ENCODE data around the gene MIF.
"Not testable (repeated sequence)": the region's sequence is repeated elsewhere in the genome, so short reads cannot be mapped to it uniquely, and the experiment has no call there.

MIF gene

DNA sequence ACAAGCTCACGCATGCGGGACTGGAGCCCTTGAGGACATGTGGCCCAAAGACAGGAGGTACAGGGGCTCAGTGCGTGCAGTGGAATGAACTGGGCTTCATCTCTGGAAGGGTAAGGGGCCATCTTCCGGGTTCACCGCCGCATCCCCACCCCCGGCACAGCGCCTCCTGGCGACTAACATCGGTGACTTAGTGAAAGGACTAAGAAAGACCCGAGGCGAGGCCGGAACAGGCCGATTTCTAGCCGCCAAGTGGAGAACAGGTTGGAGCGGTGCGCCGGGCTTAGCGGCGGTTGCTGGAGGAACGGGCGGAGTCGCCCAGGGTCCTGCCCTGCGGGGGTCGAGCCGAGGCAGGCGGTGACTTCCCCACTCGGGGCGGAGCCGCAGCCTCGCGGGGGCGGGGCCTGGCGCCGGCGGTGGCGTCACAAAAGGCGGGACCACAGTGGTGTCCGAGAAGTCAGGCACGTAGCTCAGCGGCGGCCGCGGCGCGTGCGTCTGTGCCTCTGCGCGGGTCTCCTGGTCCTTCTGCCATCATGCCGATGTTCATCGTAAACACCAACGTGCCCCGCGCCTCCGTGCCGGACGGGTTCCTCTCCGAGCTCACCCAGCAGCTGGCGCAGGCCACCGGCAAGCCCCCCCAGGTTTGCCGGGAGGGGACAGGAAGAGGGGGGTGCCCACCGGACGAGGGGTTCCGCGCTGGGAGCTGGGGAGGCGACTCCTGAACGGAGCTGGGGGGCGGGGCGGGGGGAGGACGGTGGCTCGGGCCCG lies at the start of gene MIF:
Gene MIF (plus strand): TSS at position 439 of the 765 bp plus-strand sequence. CDS start 92 bp downstream, at position 531.
- DNase-seq, result peak; percentile 99

DNA sequence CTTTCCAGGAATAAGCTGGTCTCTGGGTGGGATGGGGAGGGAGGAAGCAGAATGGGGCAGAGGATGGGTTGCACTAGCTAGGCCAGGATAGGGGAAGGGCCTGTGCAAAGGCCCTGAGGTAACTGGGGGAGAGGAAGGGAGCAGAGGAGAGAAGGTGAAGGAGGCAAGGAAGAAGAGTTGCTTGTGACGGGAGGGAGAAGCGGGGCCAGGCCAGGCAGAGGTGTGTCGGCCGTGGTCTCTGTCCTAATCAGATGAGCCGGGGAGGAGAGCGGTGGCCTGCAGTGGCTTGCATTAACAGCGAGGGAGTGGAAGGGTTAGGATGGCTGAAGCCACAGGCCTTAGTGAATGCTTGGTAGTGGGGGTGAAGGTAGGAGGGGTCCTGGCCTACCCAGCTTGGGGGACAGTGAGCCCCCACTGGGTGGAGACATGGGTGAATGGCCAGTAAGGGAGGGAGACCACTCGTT lies 49.4 kb upstream of the MIF start:
- no peak for DNase-seq

DNA sequence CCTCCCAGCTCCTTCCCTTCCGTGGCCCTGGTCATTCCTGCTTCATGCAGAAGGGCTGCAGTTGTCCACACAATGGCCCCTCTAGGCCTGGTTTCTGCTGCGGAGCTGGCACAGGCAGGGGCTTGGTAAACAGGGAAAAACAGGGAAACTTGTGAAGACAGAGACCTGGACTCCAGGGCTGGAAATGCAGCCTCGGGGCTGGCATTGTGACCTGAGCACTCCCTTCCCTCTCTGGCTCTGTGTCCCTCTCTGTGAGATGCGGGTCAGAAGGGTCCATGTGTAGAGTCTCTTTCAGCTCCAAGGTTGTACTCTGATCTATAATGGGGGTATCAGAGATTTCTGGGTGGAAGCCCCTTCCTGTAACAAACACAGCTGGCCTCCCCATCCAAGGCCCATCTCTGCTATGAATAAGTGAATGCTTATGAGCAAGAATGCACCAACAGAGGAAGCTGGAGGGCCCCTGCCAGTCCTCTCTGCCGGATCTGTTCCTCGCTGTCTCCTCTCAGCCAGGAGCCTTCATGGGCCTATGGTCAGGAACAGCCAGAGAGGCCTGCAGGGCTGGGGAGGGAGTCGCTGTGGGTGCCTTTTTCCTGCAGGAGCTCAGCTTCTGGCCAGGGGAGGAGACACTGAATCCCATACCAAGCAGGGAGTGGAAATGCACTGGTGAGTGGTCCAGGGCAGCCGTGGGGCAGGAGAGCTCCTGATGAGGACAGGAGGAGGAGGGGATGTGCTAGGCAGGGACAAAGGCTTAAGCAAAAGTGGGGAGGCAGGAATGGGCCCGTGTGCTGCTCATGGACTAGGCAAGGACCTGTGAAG lies 48.7 kb upstream of the MIF start:
- peak; percentile 56 for DNase-seq

DNA sequence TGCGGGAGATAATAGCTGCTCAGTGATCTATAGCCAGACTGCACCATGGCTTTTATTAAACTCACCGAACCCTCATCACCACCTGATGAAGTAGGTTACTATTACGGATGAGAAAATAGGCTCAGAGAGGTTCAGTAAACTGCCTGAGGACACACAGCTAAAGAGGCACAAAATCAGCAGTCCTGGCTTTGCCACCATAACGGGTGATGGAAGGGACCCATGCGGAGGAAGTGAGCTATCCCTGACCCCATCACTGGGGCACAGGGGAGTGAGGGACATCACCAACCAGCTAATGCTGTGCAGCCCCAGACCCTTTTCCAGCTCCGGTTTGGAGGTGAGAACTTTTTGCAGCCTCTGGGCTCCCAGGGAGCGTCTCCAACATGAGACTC lies 48.1 kb upstream of the MIF start:
- DNase-seq, result no peak

DNA sequence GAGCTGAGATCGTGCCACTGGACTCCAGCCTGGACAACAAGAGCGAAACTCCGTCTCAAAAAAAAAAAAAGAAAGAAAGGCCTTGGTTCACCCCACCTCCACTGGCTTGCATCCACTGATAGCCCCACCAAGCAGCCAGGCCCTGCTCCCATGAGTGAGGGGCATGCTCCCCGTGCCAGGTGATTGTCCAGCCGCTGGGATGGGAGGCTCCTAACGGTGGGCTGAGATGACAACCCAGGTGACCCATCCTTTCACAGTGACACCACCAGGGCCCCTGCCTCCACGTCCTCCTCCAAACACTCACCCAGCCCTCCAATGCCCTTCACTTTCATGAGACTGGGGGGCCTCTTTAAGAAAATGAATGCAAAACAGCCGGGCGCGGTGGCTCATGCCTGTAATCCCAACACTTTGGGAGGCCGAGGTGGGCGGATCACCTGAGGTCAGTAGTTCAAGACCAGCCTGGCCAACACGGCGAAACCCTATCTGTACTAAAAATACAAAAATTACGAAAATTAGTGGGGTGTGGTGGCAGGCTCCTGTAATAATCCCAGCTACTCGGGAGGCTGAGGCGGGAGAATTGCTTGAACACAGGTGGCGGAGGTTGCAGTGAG lies 46.8 kb upstream of the MIF start:
- no peak for DNase-seq

DNA sequence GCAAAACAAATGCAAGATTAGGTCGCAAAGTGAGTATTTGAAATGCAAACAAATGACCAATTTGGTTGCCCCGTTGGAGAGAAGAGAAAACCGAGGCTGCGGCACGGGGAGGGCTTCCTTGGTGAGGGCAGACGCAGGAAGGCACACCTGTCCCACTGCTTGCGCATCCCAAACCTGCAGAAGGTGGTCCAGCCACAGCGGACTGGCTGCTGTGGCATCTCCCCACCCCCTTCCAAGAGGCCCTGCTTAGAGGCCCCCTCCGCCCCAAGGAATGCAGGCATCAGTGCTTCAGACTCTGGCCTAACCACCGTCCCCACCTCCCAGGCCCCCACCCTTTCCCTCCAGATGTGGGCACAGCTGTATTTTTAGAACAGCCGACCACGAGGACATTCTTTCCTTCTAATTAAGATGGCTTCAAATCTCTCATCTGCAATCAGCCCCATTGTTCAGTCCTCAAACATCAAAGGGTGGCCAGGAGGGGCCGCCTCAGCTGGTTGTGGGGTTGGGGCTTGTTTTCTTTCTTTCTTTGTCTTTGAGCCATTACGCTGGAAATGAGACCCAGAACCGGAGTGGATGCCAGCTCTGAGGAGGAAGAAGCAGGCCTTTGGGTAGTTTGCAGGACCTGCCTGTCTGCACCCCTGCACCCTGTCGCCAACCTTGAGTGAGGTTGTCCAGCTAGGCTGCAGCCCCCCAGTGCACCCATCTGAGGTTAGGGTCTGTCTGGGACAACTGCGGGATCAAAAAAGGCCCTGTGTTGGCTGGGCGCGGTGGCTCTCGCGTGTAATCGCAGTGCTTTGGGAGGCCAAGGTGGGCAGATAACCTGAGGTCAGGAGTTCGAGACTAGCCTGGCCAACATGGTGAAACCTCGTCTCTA lies 46.0 kb upstream of the MIF start:
- peak; percentile 75 for DNase-seq

DNA sequence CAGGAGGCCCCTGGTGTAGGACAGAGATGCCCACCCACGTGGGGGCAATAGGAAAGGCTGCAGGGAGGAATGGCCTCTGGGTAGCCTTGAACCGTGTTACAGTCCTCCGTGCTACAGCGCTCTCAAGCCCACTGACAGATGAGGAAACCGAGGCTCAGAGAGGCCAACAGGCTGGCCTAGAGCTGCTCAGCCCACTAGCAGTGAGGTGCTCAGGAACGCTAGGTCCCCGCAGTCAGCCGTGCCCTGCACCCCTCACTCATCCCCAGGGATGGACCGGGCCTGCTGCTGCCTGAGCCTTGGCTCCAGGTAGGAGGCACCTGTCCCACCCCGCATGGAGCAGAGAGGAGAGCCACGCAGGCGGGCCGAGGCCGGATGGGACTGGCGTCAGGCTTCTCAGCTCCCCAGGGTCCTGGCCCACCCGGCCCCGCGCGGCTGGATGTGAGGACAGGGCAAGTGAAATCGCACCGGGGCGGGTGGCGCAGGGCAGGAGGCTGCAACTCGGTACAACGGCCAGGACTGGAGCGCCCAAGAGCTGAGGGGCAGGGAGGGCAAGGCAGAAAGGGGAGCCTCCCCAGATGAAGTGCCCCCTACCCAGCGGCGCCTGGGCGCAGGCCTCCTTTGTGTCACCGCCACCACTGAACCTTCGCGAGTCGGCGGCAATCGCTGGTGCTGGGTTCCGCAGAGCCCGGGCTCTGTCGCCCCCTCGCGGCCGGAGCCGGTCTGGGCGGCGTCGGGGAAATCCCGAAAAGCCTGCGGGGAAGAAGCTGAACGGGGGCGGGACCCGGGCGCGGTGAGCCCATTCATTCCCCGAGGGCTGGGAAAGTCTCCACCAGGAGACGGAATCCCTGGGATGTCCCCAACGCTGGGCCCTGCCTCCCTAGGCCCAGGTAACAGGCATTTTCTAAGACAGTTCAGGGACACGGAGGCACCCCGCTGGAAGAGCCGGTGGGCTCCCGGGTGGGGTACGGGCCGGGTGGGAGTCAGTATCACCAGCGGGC lies 44.9 kb upstream of the MIF start:
- peak; percentile 97 for DNase-seq

DNA sequence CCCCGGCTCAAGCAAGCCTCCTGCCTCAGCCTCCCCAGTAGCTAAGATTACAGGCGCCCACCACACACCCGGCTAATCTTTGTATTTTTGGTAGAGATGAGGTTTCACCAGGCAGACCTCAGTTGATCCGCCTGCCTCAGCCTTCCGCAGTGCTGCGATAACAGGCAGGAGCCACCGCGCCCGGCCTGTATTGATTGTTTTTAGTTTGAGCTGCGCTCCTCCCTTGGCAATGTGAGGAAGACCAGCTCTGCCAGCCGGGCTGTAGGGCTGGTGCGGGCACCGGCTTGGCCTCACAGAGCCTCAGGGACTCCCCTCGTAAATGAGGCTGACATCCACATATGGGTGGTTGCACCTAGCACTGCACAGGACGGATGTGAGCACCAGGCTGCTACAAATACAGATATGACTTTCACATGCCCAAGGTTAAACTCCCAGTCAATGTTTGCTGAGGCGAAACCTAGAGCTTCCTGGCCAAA lies 44.0 kb upstream of the MIF start:
- DNase-seq, result no peak

DNA sequence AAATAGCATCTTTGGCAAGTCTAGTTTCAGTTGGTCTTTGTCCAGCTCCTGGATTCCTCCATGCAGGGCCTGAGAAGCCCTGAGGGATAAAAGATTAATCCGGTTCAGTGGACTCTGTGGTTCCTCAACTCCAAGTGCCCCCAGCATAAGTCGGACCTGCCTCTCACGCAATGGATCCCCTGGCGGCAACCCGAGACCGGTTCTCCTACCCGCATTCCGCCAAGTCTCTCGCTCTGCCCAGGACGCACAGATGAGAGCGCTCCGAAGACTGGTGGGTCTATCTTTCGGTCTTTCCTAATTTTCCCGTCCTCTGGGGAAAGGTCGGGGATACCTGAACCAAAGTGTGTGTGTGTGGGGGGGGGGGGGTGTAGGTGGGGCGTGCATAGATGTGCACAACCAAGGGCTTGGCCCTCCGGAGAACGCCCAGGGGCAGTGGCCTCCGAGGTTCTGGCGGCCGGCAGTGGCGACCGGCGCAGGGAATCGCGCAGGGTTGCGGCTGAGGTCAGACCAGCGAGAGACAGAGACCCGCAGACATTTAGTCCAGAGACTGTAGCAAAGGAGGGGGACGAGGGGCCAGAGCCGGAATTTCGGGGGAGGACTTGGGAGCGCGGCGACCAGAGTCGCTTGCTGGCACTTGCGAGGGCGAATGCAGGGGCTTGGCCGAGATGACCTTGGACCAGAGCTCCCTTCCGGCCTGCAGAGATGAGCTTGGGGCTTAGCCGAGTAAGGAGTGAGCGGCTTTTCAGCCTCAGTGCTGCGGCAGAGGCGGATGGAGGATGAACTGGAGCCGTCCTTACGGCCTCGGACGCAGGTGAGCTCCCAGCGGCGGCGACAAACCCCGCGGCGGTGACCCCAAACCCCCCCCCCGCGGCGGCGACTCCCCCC lies 37.2 kb upstream of the MIF start:
- DNase-seq, result peak; percentile 87

DNA sequence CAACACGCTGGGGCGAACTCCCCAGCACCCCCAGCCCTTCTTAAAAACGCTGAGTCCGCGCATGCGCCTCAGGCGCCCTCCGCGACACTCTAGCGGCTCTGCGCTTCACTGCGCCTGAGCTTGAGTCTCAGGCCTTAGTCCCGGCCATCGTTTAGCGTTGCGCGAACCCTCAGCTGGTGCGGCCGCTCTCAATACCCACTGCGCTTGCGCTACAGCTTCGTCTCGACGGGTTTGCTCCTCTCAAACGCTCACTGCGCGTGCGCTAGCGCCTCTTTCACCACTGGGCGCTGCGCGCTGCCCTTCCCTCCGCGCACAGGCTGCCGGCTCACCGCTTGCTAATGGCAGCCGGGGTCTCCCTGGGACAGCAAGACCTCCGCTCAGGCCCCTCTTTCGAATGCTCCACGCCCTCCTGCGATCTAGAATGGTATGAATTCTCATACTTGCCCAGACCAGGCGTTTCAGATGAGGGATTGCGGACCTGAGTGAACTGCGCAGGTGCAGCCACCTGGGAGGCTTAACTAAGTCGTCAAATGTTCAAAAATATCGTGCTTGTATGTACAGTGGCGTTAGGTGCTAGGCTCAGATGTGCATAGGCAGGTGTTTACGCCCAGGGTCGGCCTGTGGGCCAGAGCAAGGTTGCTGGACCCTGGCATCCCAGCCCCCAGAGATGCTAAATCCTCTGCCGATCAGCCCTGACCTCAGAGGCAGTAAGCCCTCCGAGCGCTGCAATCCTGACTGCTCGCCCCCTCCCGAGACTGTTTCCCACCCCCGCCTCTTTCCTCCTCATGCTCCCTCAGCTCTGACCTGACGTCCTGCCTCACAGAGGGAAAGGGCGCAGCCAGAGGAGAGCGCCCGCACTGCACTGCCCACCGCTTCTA lies 36.3 kb upstream of the MIF start, which contains the start of gene SLC2A11:
Gene SLC2A11 (plus strand): TSS at position 270 of the 878 bp plus-strand sequence. CDS start 125 bp downstream, at position 395.
- peak; percentile 99 for DNase-seq

DNA sequence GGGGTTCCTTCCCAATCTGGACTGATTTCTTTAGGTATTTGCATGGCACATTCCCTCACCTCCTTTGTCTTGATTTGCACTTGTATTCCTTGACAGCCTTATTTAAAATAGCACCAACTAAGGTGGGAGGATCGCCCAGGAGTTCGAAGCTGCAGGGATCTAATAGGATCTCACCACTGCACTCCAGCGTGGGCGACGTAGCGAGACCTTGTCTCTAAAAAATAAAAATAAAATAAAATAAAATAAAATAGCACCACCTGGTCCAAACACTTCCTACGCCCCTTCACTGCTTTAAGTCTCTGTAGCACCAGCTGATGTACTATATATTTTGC lies 35.7 kb upstream of the MIF start:
- DNase-seq, result no peak

DNA sequence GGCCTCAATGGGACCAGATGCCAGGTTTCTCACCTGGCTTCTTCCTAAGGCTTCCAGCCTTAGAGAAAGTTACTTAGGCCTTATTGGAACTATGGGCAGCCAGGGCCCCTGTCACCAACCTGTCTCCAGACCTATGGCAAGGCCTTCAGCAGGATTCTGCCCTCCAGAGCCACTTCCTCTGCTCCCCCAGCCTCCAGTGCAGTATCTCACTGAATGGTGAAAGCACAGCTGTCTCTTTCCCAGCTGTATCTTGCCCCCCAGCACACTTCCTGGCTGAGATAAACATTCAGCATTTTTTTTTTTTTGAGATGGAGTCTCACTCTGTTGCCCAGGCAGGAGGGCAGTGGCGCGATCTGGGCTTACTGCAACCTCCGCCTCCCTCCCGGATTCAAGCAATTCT lies 35.0 kb upstream of the MIF start:
- DNase-seq, result no peak

DNA sequence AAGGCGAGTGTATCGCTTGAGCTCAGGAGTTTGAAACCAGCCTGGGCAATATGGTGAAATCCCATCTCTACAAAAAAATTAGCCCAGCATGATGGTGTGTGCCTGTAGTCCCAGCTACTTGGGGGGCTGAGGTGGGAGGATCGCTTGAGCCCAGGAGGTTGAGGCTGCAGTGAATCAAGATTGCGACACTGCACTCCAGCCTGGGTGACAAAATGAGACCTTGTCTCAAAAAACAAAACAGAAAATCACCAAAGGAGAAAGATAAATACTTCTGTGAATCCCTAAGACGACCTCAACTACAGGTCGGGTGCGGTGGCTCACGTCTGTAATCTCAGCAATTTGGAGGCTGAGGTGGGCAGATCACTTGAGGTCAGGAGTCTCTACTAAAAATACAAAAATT lies 34.0 kb upstream of the MIF start:
- DNase-seq, result not testable (repeated sequence)

DNA sequence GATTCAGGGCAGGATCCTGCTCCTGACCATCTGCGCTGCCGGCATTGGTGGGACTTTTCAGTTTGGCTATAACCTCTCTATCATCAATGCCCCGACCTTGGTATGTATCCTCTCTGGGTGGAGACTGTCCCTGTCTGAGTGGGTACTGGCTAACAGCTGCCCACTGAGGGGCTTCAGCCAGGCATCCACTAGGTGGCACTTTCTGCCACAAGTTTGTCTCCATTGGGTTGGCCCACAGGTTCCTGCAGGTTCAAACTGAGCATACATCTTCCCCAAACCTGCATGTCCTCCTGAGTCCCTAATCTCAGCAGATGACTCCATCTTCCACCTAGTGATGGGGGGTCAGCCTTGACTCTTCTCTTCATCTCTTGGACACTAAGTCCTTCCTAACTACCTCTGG lies 32.1 kb upstream of the MIF start:
- DNase-seq, result peak; percentile 77

DNA sequence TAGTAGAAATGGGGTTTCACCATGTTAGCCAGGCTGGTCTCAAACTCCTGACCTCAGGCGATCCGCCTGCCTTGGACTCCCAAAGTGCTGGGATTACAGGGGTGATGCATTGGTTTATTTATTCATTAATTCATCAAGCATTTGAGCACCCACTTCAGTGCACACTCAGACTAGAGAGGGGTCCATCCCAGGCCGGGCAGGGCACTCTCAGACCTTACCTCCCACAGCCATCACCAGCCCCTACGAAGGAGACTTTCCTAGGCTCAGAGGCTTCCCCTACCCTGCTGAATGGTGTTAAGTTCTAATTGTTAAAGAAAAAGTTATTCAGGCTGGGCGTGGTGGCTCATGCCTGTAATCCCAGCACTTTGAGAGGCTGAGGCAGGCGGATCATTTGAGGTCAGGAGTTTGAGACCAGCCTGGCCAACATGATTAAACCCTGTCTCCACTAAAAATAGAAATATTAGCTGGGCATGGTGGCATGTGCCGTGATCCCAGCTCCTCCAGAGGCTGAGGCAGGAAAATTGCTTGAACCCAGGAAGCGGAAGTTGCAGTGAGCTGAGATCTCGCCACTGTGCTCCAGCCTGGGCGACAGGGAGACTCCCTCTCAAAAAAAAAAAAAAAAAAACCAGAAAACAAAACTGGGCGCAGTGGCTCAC lies 29.6 kb upstream of the MIF start:
- not testable (repeated sequence) for DNase-seq

DNA sequence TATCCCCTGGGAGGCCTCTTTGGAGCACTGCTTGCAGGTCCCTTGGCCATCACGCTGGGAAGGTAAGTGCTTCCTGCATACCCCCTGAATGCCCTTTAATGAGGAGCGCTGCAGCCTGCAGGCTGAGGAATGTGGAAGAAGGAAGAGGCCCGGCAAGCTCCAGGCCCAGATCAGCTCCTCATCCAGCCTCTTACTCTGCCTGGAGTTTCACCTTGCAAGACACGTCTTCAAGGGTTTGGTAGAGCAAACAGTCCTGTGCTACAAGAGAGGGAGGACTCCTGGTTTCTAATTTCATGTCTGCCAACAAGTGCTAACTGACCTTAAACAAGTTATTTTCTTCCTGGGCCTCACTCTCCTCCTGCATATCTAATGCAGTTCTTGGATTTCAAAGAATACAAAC lies 25.6 kb upstream of the MIF start:
- no peak for DNase-seq

DNA sequence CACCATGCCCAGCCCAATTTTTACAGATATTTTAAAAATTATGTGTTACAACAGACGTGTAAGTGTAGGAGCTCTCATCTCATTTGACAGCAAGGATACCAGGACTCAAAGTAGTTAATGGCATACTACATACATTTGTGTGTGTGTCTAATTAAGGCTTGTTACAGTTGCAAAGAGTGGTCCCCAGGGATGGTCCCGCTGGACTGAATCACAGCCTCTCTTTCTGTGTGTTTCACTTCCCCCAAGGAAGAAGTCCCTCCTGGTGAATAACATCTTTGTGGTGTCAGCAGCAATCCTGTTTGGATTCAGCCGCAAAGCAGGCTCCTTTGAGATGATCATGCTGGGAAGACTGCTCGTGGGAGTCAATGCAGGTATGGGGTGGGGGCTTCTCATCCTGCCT lies 19.3 kb upstream of the MIF start:
- no peak for DNase-seq

DNA sequence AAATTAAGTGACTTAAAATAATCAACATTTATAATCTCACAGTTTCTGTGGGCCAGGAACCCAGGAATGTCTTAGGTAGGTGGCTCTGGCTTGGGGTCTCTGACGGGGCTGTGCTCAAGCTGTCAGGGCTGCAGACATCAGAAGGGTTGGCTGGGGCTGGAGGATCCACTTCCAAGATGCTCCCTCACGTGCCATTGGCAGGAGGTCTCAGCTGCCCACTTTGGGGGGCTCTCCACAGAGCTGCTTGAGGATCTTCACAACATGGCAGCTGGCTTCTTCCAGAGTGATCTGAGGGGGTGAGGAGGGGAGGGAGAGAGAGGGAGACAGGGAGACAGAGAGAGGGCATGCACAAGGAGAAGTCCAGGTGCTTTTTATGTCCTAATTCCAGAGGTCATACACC lies 18.4 kb upstream of the MIF start:
- DNase-seq, result no peak

DNA sequence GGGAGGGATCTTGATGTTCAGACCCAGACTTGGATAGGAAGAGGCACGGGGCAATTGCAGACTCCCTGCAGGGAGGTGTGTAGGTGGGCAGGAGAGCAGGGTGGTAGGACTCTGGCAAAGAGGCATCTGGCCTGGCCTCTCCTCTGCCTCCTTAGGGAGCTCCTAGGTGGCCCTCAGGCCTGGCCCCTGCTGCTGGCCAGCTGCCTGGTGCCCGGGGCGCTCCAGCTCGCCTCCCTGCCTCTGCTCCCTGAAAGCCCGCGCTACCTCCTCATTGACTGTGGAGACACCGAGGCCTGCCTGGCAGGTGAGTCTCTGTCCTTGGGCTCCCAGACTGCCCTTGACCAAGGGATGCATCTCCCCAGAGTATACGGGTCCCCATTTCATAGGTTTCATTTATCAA lies 16.6 kb upstream of the MIF start:
- DNase-seq, result no peak

Measured in islet precursor cell (in vitro differentiated cells).